CD4-positive, alpha-beta T cell treated with Interferon gamma for 1 hour (primary cell): ENCODE measurements around the gene HSFX3.
"Not testable (repeated sequence)": the region's sequence is repeated elsewhere in the genome, so short reads cannot be mapped to it uniquely, and the experiment has no call there.

Source experiments
- DNase-seq: peaks from one replicate; pipeline ENCODE4 v3.0.0-alpha.2; 2020

HSFX3 gene, protein sequence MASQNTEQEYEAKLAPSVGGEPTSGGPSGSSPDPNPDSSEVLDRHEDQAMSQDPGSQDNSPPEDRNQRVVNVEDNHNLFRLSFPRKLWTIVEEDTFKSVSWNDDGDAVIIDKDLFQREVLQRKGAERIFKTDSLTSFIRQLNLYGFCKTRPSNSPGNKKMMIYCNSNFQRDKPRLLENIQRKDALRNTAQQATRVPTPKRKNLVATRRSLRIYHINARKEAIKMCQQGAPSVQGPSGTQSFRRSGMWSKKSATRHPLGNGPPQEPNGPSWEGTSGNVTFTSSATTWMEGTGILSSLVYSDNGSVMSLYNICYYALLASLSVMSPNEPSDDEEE

DNA sequence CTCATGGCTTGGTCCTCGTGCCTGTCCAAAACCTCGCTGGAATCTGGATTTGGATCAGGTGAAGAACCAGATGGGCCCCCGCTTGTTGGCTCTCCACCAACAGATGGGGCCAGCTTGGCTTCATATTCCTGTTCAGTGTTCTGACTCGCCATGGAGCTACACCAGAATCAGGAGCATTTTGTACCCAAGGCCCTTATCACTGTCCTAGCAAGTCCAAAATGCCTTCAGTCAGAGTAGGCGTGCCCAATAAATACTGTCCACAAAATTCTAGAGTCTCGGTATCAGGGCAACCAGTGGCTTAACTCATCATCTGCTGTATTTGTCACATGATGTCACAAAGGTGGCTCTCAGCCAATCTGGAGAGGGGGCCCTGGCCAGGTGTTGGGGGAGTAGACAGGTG lies at the start of gene HSFX3:
HSFX3 (minus strand) TSS at position 224 of the 400 bp plus-strand sequence; CDS start at position 152, 72 bp downstream.
- not testable (repeated sequence) for DNase-seq

DNA sequence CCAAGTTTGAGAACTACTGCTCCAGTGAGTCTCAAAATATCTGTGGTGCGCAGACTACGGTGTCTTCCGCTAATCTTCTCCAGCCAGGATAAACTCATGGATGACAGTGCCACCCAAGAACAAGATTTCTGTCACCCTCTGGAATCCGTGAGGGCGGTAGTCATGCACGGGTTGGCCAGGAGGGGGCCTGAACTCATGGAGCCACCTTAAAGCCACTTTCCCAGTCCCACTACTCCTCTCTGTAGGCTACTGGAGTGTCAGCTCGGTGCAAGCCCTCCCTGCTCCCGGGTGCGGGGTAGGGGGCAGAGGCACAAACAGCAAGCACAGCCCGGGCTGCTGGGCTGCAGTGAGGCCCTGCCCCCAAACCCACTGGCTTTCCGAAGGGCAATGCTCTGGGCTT lies 48.9 kb upstream of the HSFX3 start:
- DNase-seq, result not testable (repeated sequence)

DNA sequence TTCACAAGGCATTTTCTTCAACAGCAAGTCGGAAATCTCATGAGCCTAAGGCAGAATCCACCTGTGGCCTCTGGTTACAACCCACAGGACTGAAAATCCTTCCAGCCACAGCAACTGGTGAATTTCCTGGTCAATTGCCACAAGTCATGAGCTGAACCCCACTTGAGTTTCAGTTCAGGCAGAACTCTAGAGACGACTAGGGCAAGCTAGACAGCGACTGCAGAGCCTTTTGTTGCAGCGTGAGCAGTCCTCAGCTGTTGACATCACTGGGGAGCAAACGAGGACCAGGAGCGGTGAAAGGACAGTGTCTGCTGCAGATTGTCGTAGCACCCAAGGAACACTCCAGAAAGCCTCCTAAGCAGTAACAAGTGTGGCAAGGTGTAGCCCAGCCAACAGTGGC lies 46.2 kb upstream of the HSFX3 start:
- not testable (repeated sequence) for DNase-seq

DNA sequence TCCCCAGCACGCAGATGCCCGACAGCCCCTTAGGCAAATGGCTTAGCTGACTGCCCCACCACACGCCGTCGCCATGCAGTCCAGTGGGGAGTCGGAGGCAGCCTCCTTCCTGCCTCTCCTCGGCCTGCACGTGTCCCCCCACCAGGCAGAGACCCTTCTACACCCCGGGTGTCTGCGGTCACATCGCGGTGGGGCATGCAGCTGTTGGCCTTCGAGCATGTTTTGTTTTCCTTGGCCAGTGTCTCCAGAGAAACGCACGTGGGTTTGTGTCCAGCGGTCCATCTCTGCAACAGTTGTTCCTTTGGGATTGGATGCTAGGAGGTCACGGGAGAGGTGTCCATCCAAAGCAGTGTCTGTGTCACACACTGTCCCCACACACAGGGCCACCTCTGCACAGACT lies 45.5 kb upstream of the HSFX3 start, which contains the start of gene HSFX2:
HSFX2 (minus strand) TSS at position 101 of the 400 bp plus-strand sequence. CDS start 614 bp downstream, outside the sequence.
- not testable (repeated sequence) for DNase-seq

DNA sequence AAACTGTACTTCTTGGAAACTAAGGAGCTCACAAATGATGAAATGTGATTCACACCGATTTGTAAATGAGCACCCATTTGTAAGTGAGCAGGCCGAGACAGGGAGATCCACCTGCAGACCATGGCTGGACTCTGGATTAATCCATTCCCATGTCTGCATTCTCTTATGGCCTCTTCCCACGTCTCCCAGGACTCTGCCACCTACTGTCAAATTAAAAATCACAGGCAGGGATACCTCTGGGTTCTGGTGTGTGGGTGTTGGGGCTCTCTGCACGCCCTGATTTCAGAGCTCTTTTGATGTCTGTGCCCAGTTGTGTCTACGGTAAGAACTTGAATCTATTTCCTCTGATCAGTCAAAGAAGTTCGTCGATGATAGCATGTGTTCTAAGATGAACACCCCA lies 41.3 kb upstream of the HSFX3 start:
- not testable (repeated sequence) for DNase-seq

DNA sequence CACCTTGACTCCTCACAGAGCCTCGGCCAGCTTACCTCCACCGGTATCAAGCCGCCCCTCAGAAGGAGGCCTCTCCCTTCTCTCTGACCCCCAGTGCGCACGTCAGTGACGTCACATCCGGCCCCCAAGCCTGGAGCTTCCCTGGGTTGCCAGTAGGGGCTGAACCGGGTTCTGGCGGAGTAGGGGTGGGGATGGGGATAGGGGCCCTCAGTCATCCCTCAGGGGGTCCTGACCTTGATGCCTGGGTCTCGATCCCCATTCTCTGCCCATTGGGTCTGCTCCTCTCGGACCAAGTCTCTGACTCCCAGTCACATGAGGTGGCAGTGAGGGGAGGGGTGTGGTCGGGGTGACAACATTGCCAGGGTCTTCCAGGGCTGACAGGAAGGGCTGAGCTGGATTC lies 37.6 kb upstream of the HSFX3 start, which contains the start of gene MAGEA9B:
MAGEA9B (minus strand) TSS at position 101 of the 400 bp plus-strand sequence. CDS start 4,280 bp downstream, outside the sequence.
- DNase-seq, result not testable (repeated sequence)

DNA sequence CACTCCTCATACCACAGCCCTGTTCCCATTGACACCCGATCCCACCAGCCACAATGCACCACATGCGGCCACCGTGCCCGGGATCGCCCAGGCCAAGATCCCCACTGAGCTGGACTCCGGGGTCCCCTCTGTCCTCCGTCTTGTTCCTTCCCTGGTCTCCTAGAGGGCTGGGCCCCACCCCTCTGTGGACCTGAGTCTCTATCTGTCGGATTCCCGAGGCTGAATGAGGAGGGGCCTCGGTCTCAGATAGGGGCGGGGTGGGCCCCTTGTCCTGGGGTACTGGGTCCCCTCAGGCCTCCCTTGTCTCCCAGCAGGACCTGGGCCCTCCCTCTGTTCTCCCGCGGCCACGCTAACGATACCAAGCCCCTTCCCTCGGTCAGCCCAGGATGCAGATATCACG lies 35.9 kb upstream of the HSFX3 start:
- DNase-seq, result not testable (repeated sequence)

DNA sequence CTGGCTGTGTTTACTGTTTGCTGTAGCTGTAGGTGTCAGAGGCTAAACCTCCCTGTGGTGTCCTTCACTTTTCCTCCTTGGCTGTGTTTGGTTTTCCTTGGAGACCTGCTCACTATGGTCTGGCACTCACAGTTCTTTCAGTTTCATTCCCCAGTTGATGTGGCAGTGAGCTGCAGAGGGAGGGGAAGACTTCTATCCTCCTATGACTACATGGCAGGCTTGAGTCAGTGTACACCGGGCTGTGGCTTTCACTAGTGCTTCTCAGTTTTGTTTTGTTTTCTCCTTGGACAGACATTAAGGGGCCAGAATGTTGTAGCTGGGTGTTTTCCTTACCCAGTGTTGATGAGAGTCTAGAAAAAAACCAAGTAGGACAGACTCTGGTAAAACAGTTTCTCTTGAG lies 23.7 kb upstream of the HSFX3 start:
- DNase-seq, result not testable (repeated sequence)

DNA sequence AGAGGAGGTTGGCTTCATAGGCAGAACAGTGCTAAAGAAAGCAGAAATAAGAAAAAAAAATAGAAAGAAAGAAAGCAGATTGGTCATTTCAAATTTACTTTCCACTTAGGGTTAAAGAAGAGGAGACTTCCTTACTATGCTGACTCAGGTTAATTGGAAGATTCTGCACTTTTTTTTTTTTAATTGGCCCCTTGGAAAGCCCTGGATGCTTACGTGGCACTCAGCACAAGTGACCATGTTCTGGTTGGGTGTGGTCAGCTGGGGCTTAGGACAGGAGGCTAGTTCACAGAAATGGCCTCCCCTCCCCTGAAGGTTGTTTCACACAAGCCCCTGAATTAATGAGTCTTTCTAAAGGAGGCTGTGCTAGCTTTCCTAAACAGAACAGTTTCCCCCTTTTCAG lies 23.0 kb upstream of the HSFX3 start:
- DNase-seq, result no peak

DNA sequence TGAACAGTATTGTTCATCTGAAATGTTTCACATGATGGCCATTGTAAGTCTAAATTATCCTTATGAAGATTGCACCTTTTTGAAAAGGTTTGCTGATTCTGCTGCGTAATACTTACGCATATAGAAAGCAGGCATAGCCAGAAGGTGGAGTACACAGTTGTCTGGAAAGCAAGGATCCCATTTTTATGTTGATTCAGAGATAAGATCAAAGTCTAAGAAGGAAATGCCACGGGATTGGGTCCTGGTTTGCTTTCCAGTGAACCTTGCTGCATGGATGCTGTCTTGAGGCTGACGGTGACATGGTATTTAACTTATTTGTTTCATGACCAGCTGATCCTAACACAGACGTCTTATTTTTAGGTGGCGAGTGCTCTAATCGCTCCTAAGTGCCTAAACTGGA lies 22.0 kb upstream of the HSFX3 start:
- no peak for DNase-seq

DNA sequence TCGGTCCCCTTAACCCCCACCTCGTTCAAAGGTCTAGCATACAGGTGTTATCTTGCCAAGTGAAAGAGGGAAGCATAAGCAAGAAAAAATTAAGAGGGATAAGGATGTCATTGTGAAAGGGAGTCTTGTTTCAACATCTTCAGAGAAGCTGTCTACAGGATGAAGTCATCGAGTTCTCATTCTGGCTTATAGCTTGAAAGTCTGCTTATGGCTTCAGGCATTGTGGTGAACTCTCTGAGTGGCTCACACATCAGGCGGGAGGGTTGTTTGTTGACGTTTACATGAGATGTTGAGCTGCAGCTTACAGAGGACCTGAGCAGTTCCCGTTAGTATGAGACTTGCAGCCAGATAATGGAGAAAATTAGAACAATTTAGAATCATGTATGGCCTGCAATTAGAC lies 20.9 kb upstream of the HSFX3 start:
- DNase-seq, result no peak

DNA sequence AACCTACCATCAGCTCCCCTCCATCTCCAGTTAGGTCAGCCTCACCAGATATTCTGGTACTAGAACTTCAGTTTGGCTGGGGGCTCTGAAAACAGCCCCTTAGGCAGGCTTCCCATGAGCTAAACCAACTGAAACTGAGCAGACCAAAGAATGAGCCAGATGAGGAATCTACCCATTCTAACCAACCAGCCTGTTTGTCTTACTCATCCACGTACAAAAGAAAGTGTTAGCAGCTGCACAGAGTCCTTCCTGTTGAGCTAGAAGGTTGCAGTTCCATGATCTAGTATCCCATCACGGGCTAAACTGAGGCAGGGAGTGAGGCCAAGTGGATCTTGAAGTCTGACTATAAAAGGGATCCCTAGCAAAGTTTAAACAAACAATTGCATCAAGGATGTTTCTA lies 20.0 kb upstream of the HSFX3 start:
- no peak for DNase-seq

DNA sequence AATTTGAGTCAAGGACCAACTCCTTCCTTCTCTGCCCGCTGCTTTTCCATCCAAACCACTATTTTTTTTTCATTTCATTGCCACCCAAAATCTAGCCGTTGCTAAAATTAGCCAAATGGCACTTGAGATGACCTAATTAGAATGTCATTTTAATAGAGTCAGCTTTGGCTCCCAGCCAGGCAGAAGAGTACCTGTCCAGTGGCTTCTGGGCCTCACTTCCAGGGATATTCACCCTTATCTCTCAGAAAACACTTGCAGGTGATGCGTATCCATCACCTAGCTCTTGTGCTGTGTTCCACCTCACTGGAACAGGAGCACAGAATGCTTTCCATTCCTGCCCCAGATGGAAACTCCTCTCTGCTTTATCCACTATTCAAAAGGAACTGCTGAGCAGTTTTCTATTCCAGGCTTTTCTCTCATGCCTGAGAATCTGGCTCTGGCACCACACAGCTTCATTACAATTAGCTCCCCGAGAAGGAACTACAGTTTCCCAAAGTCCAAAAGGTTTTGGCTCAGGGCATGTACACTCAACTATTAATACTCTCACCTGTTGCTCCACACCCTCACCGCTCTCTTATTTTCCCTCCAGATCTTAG lies 19.1 kb upstream of the HSFX3 start:
- DNase-seq, result no peak

DNA sequence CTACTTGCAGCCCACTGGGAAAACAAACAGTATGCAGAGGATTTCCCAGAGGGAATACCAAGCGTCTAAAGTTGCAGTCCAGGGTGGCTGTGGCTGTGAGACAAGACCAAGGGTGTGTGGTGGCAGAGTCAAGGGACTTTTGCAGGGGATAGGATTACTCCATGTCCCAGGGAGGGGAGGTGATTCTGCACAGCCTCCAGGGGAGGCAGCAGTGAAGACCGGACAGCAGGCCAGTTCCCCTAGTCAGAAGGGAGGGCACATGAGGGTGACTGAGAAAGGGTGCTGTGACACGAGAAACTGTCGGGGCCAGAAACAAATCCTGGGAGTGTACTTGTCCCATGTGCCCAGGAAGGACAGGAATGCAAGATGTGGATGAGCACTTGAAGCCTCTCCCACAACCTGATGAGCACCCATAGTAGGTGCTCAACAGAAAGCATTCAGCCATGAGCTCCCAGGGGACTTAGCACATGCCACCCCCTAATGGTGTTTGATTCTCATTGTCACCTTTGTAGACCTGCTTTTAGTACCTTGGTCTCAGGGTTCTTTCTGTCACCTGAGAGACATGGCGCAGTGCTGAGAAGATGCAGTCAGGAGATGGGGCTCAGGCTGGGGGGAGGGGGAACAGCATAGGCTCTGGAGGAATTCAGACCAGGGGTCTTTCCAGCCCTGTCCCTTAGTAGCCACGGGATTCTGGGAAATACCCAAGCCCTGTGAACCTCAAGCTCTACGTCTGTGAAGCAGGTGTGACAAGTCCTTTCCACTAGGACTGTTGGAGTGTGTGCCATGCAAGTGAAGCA lies 18.1 kb upstream of the HSFX3 start:
- no peak for DNase-seq

DNA sequence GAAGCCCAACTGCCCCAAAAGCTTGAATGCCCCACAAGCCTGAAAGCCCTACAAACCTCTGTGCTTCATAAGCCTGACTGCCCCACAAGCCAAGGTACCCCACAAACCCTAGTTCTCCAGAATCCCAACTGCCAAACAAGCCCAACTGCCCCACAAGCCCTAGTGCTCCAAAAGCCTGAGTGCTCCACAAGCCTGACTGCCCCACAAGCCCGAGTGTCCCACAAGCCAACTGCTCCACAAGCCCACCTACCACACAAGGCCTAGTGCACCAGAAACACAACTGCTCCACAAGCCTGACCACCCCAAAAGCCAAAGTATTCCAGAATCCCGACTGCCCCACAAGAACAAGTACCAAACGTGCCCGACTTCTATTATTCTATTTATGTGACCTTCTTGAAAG lies 13.6 kb upstream of the HSFX3 start:
- DNase-seq, result no peak

DNA sequence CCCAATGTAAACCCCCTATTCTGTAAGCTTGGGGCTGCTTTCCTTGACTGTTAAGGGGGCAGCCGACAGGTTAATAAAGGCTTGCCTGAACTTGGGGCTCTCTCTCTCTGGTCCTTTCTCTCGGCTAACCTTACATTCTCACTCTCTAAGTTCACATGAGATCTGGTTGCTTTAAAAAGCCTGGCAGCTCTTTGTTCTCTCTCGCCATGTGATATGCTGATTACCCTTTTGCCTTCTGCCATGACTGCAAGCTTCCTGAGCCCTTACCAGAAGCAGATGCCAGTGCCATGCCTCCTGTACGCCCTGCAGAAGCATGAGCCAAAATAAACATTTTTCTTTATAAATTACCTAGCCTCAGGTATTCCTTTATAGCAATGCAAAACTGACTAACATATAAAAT lies 5.5 kb upstream of the HSFX3 start:
- DNase-seq, result not testable (repeated sequence)

DNA sequence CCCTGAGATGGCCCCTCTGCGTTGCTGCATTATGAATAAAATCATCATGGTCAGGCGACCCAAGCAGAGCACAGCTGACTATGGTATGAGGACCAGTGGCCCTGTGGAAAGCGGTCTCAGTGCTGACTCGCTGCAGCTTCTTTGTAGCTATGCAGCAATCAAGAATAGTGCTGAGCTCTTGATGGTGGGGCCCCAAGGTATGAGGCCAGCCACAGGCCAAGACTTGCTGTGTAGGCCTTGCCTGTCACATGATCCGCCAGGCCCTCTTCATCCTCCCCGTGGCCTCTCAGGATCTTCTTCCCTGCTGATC lies 2.2 kb upstream of the HSFX3 start:
- DNase-seq, result not testable (repeated sequence)

DNA sequence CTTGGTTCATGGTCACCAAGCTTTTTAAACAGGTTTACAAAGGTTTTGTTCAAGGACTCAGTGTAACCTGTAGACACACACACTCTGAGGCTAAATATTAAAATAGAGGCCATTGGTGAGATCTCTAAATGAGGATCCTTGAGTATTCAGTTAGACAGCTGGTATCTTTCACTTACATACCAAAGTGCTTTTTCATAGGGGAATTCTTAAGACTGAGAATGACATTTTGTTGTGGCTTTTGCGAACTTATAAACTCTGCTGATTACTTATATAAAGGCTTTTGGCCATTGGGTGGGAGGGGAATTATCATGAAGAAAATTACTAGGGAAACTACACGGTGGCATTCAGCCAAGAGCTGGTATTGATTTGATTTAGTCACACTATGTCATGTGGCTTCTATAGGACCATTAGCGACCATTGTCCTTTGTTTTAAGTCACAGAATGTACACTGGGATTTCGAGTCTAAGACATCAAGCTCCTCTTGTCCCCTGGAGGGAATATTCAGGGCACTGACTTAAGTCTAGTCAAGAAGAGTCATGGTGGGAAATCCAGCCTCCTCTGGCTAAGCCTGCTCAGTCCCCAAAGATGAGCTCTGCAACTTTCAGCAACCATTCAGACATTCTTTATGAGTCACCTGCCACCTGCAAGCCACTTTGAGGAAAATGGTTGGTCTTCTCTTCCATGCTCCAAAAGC lies 1.7 kb upstream of the HSFX3 start:
- DNase-seq, result not testable (repeated sequence)

DNA sequence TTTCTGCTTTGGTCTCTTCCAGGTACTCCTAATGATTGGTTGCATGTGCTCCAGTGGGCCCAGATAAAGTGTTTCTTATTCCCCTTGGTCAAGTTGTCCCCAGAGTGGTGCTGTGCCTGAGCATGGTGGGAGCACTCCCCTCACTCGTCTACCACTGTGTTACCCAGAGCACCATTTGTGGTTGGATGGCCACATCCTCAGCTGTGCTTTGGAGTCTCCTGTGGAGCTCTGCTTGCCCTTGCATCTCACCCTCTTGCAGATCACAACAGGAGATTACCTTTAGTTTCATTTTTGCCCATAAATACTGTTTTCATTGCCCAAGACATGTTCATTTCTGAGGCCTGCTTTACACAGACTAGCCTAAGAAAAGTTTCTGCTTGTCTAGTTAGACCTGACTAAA lies 730 bp upstream of the HSFX3 start:
- DNase-seq, result not testable (repeated sequence)

DNA sequence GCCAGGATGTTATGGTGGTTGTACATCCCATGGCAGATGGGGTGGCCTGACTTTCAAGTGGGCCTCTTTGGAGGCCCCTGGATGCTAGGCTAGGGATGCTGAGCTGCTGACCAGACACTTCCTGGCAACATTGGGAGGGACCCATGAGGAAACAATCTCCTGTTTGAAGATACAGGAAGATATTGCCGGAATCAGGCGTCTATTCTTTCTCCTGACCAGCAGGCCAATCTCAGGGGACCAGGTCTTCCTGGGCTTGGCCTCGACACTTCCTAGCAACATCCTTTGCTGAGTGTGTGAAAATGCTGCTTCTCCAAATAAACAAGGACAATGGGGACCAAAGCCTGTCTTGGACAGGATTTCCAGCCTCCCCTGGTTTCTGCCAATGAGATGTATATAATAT lies 1.9 kb downstream of the HSFX3 start:
- DNase-seq, result not testable (repeated sequence)

DNA sequence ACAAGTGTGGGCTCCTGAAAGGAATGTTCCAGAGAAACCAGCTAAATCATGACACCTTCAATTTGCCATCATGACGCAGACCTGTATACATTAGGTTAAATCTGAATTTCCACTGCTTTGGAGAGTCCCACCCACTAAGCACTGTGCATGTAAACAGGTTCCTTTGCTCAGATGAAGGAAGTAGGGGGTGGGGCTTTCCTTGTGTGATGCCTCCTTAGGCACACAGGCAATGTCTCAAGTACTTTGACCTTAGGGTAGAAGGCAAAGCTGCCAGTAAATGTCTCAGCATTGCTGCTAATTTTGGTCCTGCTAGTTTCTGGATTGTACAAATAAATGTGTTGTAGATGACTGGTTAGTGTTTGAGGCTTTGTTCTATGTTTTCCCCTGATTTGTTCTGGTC lies 2.8 kb downstream of the HSFX3 start:
- not testable (repeated sequence) for DNase-seq

DNA sequence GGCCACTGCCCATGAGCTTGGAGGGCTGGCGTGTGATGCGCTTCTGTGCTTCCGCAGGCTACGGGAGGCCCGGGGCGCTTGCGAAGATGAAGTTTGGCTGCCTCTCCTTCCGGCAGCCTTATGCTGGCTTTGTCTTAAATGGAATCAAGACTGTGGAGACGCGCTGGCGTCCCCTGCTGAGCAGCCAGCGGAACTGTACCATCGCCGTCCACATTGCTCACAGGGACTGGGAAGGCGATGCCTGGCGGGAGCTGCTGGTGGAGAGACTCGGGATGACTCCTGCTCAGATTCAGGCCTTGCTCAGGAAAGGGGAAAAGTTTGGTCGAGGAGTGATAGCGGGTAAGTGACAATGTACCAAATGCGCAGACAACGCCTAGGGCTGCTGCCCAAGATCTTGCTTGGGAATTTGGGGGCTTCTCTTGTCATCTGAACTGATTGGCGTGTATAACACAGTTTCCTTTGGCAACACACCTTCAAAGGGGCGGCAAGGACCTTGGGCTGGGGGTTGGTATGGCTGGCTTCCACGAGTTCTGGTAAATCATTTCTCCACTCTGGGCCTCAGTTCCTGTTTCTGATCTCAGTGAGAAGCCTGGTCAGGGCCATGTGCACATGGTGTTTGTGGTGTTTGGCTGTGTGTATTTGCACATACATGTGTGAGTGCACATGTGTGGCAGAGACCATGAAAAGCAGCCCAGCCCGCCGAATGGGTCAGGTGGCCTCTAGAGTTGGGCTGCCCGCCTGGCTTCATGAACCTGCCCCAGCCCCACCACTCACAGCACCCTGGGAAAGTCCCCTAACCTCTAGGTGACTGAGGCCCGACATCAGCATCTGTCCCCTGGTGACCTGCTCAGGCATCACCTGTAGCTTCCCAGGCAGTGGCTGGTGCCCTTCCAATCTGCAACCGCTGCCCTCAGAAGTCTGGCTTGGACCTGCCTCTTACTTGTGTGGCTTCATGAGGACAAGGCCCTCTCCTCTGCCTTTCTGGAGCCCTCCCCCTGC lies 3.9 kb downstream of the HSFX3 start:
- DNase-seq, result not testable (repeated sequence)
